ENCODE results near the gene TSEN54. TPM values are rescaled to one million over a fixed set of nuclear protein-coding genes. Genes with fewer than 3 reads are reported as not detected.

Gene TSEN54
- total RNA-seq, 1 experiment from 2014 or later = 87.3 TPM

DNA sequence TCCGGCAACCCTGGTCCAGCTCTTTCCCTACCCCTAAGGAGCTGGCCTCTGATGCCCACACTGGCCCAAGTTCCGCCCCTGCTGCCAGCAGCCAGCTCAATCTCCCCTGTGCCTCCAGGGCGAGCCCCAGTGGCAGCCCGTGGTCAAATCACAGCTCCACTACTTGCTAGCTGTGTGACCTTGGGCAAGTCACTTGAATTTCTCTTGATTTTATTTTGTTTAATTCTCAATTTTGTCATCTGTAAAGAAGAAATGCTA is 11.2 kb upstream of the TSEN54 start:
- DNase-seq (ENCODE audit: low read depth, low spot score) = no peak
- Histone ChIP-seq H3K27ac (ENCODE audit: low read depth, low read length) (no peak overlapping the region), H3K4me3 (replicated peaks in 1 of 2; ENCODE audit: low read depth in 1 of 2, low read length in 2 of 2) (no peak overlapping the region), H2AFZ (ENCODE audit: low read depth, low read length, poor library complexity, severe bottlenecking) (no peak overlapping the region), H3K9ac (ENCODE audit: low read length) (no peak overlapping the region), H3K9me2 (ENCODE audit: insufficient read depth) (no peaks in the 10 kb centered on the region), H3K4me2 (ENCODE audit: low read length) (no peak overlapping the region), H3K4me1 (ENCODE audit: control insufficient read depth in 1 of 2, insufficient read depth in 2 of 2, low read length in 2 of 2) (peaks cover 0 to 14% of the 10 kb centered on the region in 2 experiments; a peak in 1 of 4 replicates), H3K79me2 (ENCODE audit: insufficient read depth, low read length) (peaks cover 2% of the 10 kb centered on the region; the same call in 1 of the 2 replicates), H4K20me1 (ENCODE audit: insufficient read depth) (no peaks in the 10 kb centered on the region), H3K27me3 (ENCODE audit: insufficient read depth, low read length) (no peaks in the 10 kb centered on the region), H3K9me3 (ENCODE audit: control insufficient read depth in 1 of 2, insufficient read depth in 1 of 2, low read depth in 1 of 2, low read length in 2 of 2) (no peaks in the 10 kb centered on the region), H3K36me3 (ENCODE audit: control insufficient read depth in 1 of 2, insufficient read depth in 2 of 2, low read length in 2 of 2) (peaks cover 18 to 28% of the 10 kb centered on the region in 2 experiments; a peak in 3 of 4 replicates)
- CTCF ChIA-PET = interaction anchor here (0.5 to 1.3 kb wide), 3 partner anchors 11 to 96 kb away, joined by 3 to 4 read pairs (median 4); partner anchors contain the start of gene TSEN54
- ATAC-seq = no peak
- TF ChIP-seq SP1 (IDR thresholded peaks at IDR 0.05; ENCODE audit: low read depth) (no peak), ZFX (IDR thresholded peaks at IDR 0.05) (no peak), FOSL1 (IDR thresholded peaks at IDR 0.05; ENCODE audit: low read depth) (no peak), CEBPB (IDR thresholded peaks at IDR 0.05; ENCODE audit: low read depth) (no peak), CBX3 (IDR thresholded peaks at IDR 0.05; ENCODE audit: low read depth) (no peak), TCF7L2 (IDR thresholded peaks at IDR 0.05; ENCODE audit: borderline replicate concordance, extremely low read depth, insufficient read depth, insufficient read length) (no peak), RAD21 (IDR thresholded peaks at IDR 0.05; ENCODE audit: low read depth) (no peak), SIN3A (IDR thresholded peaks at IDR 0.05; ENCODE audit: low read depth) (no peak), POLR2A (IDR thresholded peaks at IDR 0.05; ENCODE audit: borderline replicate concordance, extremely low read depth, insufficient read depth, insufficient read length) (no peak), SRF (IDR thresholded peaks at IDR 0.05; ENCODE audit: low read depth) (no peak), YY1 (IDR thresholded peaks at IDR 0.05; ENCODE audit: extremely low read depth, insufficient replicate concordance, low read depth, low read length) (no peak), EGR1 (IDR thresholded peaks at IDR 0.05; ENCODE audit: low read depth) (no peak), ELF1 (IDR thresholded peaks at IDR 0.05; ENCODE audit: borderline replicate concordance, low read depth) (no peak), EZH2 (IDR thresholded peaks at IDR 0.05) (no peak)
- TF ChIP-seq, protein P1, sequence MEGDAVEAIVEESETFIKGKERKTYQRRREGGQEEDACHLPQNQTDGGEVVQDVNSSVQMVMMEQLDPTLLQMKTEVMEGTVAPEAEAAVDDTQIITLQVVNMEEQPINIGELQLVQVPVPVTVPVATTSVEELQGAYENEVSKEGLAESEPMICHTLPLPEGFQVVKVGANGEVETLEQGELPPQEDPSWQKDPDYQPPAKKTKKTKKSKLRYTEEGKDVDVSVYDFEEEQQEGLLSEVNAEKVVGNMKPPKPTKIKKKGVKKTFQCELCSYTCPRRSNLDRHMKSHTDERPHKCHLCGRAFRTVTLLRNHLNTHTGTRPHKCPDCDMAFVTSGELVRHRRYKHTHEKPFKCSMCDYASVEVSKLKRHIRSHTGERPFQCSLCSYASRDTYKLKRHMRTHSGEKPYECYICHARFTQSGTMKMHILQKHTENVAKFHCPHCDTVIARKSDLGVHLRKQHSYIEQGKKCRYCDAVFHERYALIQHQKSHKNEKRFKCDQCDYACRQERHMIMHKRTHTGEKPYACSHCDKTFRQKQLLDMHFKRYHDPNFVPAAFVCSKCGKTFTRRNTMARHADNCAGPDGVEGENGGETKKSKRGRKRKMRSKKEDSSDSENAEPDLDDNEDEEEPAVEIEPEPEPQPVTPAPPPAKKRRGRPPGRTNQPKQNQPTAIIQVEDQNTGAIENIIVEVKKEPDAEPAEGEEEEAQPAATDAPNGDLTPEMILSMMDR (IDR thresholded peaks at IDR 0.05 in 2 of 3, conservative IDR thresholded peaks at IDR 0.05 in 1 of 3; ENCODE audit: borderline replicate concordance in 1 of 3, insufficient read depth in 1 of 3, low read depth in 2 of 3, low read length in 2 of 3) = no peak
- TF ChIP-seq, protein P2, sequence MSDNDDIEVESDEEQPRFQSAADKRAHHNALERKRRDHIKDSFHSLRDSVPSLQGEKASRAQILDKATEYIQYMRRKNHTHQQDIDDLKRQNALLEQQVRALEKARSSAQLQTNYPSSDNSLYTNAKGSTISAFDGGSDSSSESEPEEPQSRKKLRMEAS (IDR thresholded peaks at IDR 0.05) = no peak
- TF ChIP-seq, protein P3, sequence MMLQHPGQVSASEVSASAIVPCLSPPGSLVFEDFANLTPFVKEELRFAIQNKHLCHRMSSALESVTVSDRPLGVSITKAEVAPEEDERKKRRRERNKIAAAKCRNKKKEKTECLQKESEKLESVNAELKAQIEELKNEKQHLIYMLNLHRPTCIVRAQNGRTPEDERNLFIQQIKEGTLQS (IDR thresholded peaks at IDR 0.05) = no peak
- TF ChIP-seq, protein P4, sequence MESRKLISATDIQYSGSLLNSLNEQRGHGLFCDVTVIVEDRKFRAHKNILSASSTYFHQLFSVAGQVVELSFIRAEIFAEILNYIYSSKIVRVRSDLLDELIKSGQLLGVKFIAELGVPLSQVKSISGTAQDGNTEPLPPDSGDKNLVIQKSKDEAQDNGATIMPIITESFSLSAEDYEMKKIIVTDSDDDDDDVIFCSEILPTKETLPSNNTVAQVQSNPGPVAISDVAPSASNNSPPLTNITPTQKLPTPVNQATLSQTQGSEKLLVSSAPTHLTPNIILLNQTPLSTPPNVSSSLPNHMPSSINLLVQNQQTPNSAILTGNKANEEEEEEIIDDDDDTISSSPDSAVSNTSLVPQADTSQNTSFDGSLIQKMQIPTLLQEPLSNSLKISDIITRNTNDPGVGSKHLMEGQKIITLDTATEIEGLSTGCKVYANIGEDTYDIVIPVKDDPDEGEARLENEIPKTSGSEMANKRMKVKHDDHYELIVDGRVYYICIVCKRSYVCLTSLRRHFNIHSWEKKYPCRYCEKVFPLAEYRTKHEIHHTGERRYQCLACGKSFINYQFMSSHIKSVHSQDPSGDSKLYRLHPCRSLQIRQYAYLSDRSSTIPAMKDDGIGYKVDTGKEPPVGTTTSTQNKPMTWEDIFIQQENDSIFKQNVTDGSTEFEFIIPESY (IDR thresholded peaks at IDR 0.05; ENCODE audit: extremely low read depth, insufficient replicate concordance, low read length) = no peak
- TF ChIP-seq, protein P5, sequence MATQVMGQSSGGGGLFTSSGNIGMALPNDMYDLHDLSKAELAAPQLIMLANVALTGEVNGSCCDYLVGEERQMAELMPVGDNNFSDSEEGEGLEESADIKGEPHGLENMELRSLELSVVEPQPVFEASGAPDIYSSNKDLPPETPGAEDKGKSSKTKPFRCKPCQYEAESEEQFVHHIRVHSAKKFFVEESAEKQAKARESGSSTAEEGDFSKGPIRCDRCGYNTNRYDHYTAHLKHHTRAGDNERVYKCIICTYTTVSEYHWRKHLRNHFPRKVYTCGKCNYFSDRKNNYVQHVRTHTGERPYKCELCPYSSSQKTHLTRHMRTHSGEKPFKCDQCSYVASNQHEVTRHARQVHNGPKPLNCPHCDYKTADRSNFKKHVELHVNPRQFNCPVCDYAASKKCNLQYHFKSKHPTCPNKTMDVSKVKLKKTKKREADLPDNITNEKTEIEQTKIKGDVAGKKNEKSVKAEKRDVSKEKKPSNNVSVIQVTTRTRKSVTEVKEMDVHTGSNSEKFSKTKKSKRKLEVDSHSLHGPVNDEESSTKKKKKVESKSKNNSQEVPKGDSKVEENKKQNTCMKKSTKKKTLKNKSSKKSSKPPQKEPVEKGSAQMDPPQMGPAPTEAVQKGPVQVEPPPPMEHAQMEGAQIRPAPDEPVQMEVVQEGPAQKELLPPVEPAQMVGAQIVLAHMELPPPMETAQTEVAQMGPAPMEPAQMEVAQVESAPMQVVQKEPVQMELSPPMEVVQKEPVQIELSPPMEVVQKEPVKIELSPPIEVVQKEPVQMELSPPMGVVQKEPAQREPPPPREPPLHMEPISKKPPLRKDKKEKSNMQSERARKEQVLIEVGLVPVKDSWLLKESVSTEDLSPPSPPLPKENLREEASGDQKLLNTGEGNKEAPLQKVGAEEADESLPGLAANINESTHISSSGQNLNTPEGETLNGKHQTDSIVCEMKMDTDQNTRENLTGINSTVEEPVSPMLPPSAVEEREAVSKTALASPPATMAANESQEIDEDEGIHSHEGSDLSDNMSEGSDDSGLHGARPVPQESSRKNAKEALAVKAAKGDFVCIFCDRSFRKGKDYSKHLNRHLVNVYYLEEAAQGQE (IDR thresholded peaks at IDR 0.05; ENCODE audit: low read depth) = no peak
- POLR2A ChIA-PET = no interaction called here
- BruUV-seq (replicated peaks) = no TSS peak
- RAD21 ChIA-PET (ENCODE audit: low non-redundant PET in 1 of 2, low total read pairs in 2 of 2, uncharacterized antibody in 2 of 2, unreplicated experiment in 2 of 2) = no interaction called here
- intact Hi-C loops (cut with micrococcal nuclease) = no loop called here
